ENCODE results near the gene NCKAP5.

NCKAP5 gene

DNA sequence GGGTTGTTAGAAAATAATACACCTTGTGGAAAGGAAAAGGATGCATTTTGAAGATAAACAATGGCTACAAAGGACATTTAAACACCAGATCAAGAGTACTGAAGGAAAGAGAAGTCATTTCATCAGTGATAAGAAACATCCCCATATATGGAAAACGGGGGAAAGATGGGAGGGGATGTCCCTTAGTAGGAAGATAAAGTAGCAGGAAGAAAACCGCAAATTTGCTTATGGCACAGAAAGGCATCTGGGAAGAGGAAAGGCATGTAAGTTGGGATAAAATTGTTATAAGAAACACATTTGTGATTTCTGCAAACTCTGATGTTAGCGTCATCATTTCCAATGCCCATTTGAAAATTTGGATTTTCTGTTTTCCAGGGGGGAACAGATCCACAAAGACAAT is 887.7 kb downstream of the NCKAP5 start:
- no peak for DNase-seq (ENCODE audit: low read depth in 2 of 3, low spot score in 2 of 3)

DNA sequence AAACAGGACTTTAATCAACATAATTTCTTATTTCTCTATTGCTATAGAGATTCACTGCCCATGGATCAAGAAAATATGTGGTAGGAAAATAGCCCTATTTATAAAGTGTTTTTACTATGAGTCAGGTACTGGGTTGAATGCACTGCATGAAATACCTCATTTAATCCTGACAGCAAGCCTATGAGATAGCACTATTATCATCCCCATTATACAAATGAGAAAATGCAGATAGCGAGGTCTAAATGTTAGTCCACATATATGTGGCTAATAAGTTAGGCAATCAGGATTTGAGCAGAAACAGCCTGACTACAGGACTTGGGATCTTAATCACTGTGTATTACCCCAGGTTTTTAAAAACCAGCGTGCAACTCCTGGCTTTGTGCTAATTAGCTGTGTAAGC is 889.8 kb downstream of the NCKAP5 start:
- no peak for DNase-seq (ENCODE audit: low read depth in 2 of 3, low spot score in 2 of 3)

DNA sequence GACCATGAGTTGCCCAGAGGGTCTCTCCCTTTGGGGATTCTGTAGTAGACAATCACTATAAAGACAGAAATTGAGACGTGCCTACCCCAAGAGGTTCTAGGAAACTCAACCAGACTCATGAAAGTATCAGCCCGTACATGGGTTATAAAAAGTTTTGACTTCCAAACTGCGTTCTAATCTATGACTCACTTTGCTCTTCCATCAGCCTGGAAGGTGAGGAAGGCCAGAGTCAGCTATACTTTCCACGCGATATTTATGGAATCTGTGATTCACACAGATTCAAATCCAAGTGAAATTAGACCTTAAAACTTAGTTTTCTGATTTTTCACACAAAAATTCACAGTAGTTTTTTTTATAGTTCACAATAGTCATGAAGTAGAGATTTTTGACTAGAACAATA is 890.6 kb downstream of the NCKAP5 start:
- no peak for DNase-seq (ENCODE audit: low read depth in 2 of 3, low spot score in 2 of 3)

DNA sequence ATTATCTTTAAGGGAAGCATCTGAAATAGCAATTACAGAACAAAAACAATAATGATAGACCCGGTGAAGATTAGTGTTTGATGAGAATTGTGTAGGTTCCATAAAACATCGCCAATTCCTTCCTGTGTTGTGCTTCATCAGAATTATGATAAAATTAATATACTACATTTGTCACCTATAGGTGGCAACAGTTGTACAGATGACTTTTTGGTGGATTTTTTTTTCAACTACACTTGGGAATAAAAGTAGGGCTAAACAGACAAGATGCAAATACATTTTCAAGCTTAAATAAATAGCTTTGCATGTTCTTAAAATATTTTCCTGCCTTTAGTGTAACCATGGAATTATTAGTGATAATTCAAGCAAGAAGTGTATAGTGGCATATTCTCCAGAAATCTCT is 891.3 kb downstream of the NCKAP5 start:
- no peak for DNase-seq (ENCODE audit: low read depth in 2 of 3, low spot score in 2 of 3)

DNA sequence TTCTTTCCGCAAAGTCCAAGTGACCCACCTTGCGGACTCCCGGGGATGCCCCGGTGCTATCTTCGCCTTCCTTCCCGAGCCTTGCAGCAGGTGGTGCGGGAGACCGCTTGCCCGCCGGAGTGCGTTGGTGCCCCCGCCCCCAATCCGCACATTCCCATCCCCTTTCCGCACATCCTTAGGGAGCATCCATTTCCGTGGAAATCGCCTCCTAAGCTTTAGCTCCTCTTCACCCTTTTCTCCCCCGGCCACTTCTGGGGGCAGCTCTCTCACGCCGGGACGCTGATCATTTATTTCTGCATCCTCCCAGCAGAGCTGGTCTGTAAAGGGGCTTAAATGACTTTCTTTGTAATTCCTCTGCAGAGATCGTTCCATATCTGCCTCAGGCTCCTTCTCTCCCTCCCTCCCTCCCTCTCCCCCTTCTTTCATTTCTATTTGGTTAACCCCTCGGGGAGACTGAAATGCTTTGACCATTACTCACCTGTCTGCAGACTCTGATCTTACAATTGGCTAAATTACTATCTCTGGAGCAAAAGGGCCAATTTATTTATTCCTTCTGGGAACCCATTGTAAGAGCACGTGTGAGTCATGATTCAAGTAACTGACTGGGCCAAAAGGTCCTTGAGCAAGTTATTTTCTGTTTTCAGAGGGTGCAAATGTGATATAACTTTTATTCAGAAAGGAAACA is 897.0 kb downstream of the NCKAP5 start:
- no peak for DNase-seq (ENCODE audit: low read depth in 2 of 3, low spot score in 2 of 3)

DNA sequence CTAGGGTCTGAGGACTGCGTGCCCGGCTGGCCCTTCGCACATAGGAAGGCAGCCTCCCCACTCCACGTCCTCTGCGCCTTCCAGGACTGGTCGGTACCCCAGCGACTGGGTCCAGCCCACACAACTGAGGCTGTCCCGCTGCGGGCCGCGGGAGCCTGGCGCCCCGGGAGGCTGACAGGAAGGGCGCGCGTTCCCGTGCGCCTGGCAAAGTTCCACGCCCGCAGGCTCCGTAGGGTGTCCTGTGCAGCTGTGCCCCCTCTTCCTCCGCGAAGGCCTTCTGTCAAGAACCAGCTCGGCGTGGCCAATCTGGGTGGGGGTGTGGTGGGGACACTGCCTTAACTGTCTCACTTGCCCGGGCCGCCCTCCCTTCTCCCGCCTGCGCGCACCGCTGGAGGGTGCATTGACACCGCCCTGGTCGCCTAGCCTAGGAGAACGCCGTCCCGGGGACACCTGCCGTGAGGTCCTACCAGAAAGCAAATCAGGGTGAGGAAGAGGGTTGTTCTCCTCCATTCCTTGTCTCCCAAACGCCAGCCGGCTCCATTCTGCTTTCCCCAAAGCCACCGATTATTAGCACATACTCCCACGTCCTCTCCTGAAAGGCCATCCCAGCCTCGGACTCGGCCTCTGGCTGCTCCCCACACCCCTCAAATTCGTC is 897.6 kb downstream of the NCKAP5 start:
- DNase-seq (ENCODE audit: low read depth in 2 of 3, low spot score in 2 of 3): no peak

DNA sequence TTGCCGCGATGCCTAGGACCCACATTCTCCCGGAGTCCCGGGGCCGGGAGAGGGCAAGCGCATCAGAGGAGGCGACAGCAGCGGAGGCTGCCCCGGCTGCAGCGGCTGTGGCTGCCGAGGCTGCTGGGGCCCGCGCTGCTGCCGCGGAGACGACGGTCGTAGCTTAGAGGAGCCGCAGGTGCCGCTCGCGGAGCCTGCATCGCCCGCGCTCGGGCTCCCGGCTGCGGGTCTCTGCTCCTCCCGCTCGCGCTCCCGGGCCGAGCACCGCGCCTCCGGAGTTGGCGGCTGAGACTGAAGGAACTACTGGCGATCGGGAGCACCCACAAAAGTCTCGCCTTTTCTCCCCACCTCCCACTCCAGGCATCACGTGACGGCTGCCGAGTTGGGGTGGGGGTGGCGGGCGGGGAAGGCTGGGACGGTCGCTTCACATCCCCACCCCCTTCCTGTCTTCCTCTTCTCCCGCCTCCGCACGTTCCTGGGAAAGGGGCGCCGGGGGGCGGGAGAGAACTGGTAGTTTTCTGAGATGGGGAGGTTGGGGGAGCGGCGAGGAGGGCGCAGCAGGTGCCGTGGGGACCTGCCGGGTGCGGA is 898.3 kb downstream of the NCKAP5 start, which contains the start of gene LYPD1:
Gene LYPD1 (minus strand): TSS at position 298 of the 588 bp plus-strand sequence. CDS start 273 bp downstream, at position 25.
- no peak for DNase-seq (ENCODE audit: low read depth in 2 of 3, low spot score in 2 of 3)

DNA sequence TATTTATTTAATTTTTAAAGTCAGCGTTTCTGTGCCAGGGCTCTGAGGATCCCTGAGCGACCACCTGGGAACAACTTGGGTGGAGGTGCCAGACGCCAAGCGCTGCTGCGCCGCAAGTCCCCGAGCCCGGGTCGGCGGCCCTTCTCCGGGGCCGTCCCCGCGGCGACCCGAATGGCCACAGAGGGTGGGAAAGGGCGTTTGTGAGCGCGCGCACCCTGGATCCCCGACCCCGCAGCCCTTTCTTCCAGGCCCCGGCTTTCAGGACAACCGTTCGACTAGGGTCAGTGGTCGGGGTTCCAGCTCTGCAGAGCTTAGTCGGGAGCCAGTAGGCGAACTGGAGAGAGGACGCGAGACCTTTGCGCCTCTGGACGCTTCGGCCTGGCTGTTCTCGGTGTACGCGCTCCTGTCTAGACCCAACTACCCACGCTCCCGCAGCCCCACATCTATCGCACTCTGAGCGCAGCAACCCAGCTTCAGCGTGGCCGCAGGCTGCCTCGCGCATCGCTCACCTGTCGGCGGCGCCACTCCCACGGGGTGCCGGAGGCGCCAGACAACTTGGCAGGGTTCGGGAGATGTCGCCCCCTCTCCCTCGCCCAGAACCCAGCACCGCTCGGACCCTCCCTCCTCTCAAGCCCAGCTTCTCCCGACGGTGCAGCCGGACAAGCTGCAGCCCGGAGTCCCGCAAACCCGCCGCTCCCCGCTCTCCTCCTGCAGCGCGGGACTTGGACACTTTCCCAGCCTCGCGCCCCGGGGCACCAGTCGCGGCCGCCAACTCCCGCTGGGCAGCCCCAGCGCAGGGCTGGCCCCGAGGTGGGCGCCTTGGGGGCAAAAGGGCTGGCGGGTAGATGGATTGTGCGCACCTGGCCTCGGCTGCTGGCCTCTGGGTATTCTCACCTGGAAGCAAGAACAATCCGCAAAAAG is 899.0 kb downstream of the NCKAP5 start:
- DNase-seq (ENCODE audit: low read depth in 2 of 3, low spot score in 2 of 3): no peak

DNA sequence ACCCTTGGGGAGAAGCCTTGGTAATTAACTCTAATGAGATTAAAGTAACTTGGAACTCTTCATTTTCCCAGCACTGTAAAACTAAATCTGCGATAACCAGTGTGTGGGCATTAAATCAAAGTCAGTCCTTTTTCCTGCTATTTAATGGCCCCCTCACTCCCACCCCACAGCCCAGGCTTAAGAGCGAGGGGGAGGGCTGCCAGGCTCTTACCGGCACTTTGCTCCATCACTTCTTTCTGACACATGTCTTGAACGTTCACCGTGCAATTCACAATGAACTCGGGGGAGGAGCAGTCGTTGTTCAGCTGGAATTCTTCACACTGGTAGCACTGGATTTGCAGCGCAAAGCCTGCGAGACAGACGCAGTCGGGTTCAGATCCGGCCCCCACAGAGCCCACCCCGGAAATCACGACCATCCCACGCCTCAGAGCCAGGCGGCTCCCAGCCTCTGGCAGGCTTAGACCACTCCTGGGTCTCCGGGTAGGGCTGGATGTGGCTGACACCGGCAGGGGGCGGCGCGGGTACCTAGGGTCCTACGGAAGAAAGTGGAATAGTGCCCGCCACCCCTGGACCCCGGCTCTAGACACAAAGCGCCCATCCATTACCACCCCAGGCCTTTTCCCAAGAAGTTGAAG is 900.0 kb downstream of the NCKAP5 start:
- DNase-seq (ENCODE audit: low read depth in 2 of 3, low spot score in 2 of 3): no peak

DNA sequence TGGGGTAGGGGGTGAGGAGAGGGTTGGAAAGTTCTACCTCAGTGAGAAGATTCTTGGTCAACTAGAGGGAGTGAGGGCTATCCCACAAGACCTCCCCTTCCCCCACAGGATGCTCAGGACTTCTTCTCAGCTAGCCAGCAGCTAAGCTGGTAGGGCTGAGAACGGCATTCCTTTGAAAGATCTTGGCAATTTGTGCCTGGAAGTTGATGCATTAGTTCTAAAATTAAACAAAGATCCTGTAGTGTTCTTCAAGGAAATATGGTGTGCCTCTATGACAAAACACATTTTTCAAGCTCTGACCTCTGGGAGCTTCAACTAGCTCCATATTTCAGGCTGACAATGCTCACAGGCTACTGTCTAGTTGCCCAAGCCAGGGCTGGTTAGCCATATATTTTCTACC is 900.6 kb downstream of the NCKAP5 start:
- no peak for DNase-seq (ENCODE audit: low read depth in 2 of 3, low spot score in 2 of 3)

DNA sequence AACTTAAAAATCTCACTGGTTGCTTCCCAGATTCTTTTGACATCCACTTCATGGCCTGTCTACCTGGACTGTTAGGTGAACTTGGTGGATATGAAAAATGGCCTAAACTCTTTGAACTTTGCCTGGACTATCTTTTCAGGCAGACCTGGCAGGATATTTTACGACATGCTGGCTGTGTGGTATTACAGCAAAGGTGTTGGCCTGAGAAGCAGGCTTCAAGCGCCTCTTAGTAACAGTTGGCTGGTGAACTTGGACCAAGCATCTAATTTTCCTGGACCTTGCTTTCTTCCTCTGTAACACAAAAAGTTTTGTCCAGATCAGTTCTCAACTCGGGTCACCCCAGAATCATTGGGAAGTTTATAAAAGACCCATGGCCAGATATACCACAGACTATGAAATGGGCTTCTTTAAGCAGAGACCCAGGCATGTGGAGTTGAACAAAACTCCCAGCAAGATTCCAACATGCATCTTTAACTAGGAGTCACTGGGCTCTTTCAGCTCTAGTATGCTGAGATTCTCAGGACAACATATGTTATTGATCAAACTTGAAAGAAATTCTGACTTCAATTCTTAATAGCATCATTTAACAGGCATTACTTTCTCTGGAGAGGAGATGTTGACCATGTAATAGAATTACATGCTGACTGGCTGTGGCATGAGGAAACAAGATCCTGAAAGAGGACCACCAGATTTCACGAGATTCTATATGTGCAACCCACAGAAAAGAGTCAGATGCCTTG is 902.7 kb downstream of the NCKAP5 start:
- no peak for DNase-seq (ENCODE audit: low read depth in 2 of 3, low spot score in 2 of 3)

DNA sequence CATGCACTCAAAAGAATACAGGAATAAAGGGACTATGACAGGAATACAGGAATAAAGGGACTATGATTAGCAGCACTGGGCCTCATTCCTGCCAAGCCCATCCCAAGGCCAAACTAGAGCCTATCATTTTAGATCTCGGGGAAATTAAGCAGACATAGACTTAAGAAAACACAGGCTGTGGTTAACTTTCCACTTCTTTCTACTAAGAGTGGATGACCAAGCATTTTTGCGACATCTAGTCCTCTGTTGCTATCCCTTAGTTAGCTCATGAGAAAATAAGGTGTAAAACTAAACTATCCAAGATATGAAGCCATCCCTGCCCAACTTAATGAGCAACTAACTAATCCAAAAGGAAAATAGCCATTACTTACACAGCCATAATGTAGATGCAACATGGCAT is 904.2 kb downstream of the NCKAP5 start:
- no peak for DNase-seq (ENCODE audit: low read depth in 2 of 3, low spot score in 2 of 3)

DNA sequence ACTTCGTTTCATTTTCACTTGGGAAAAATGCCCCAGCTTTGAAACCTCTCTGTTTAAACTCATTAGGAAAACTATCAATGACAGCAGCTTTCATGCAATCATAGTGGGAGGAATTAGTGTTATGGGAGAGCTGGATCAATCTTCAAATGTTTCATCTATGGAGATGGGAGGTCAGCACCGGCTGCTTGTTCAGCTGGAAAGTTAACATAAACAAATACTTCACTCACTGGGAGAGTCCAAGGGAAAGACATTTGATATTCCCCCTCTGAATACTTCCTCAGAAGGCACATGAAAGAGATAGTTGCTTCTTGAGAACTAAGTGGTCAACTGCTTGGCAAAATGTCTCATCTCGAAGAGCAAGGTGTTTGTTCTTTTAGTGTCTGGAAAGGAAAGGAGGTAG is 905.5 kb downstream of the NCKAP5 start:
- no peak for DNase-seq (ENCODE audit: low read depth in 2 of 3, low spot score in 2 of 3)

DNA sequence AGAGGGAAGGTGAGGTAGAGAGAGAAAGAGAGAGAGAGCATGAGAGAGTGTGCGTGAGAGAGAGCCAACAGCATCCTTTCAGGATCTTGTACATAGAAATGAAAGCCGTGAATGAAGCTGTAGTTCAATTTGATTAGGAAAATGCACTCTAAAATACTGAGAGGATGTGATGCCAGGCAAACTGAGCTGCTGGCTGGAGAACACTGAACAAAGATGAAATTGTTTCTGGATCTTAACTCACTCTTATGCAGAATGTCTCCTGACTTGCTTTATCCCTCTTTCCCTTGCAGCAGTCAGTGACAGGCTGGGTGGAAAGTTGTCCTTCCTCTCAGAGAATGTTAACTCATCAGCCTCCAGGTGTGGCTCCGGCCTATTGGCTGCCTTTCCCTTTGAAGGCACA is 908.9 kb downstream of the NCKAP5 start:
- DNase-seq (ENCODE audit: low read depth in 2 of 3, low spot score in 2 of 3): no peak

DNA sequence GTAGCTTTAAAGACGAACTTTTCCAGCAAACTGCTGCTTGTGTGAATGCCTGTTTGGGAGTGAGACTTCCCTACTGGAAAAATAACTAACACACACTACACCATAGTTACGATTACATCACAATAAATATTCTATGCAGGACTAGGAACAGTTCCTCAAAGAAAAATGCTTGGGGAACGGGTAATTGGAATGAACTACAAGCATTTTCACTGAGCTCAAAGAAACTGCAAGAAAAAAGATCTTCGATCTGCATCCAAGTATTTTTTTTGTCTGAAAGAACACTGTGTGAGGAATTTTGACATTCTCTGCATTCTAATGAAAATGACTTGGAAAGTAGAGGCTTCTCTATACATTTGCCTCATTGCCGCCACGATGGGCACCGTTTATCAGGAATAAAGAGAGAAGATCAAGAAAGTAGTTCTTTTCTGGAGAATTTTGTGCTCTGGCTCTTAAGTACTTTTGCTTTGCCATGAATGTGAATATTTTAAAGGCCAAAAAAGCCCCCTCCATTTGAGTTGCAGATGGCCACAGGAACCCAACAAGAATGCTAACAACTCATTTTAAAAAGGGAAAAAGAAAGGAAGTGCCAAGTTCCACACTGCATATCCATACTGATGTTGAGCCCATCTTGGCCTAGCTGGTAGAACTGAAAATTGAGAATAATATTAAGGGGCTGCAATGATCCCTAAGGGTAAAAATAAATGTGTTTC is 911.8 kb downstream of the NCKAP5 start:
- no peak for DNase-seq (ENCODE audit: low read depth in 2 of 3, low spot score in 2 of 3)

DNA sequence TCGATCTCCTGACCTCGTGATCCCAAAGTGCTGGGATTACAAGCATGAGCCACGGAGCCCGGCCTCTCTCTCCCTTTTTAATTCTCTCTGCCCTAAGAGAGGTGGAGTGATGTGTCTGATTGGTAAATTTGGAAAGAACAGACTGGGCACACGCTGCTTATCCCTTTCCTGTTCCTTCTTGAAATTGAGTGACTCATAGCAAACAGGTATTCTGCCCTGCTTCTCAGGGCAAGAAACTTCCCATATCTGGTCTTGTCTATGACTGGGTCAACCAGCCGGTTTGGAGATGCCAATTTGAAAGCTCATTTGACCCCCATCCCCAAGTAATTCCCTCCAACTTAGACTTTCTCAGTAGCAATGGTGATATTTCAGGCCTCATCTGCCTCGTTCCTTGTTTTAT is 913.3 kb downstream of the NCKAP5 start:
- no peak for DNase-seq (ENCODE audit: low read depth in 2 of 3, low spot score in 2 of 3)

DNA sequence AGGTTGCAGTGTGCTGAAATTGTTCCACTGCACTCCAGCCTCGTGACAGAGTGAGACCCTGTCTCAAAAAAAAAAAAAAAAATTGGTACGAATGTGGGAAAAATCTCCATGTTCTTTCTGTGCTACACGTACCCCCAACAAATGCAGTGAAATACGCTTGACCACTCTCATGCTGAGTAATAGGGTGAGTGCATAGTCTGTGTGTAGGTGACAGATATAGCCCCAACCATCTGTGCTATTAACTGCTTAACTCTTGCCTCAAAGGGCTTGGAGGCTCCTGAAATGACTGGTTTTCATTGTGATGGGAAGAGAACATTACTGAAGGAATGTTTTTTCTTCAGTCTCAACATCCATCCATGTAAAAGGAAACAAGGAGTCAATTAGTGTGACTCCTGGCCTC is 913.9 kb downstream of the NCKAP5 start:
- no peak for DNase-seq (ENCODE audit: low read depth in 2 of 3, low spot score in 2 of 3)

DNA sequence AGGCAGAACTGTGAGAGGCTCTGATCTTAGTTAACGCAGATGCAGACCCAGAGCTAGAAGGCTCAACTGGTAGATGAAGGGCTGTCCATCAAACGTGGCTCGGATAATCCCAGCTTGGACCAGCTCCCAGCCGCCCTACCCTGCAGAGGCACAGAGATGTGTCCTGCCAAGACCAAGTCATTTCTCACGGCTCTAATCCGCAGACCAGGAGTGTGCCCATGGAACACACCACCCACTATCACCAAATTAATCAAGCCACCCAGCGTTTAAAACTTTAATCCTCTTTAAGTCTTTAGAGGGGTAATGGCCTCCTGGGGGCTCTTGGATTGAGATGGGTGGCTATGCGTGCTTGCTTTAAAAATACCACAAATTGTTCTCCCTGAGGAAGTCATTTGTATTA is 915.8 kb downstream of the NCKAP5 start:
- DNase-seq (ENCODE audit: low read depth in 2 of 3, low spot score in 2 of 3): no peak

DNA sequence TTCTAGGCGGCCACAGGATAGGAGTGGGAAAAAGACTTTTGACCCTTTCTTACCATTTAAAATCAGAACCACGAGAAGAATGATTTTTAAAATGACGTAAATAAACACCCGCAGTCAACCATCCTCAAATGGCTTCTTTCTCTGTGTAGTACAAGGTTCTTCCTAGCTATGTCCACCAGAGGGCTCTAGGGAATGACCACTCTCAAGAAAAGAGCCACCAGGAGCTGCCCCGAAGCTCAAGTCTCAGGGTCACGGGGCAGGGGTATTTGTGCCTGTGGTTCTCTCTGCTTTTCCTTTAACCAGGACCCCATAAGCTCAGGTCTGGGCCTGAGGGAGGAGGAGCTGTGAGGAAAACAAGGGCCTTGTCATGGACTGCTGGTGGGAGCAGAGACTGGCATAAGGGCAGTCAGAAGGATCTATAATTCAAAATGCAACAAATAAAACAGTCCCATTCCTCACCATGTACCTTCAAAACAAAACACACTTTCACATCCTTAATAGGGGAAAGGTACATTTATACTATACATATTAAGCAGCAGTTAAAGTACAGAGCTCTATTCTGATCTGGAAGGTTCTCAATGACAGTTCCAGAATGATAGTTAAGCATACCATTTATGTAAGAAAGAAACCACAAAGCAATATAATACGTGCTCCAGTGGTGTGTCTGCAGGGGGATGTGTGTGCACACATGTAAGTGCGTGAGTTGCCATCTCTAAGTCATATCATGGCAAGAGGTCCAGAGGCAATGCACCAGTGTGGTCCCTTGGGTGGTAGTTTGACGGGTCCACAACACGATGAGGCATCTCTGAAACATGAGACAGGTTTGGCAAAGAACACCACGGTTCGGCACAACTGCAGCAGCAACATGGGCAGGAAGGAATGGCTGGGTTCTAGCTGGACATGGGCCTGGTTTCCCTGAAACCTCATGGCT is 916.9 kb downstream of the NCKAP5 start:
- no peak for DNase-seq (ENCODE audit: low read depth in 2 of 3, low spot score in 2 of 3)
